ENCODE data around the gene TACR1.
A peak's percentile ranks its signal among the peaks of the same experiment; 100 is the strongest.
"Not testable (repeated sequence)": the region's sequence is repeated elsewhere in the genome, so short reads cannot be mapped to it uniquely, and the experiment has no call there.

The TACR1 gene

GRCh38 chr2:75088791-75089190 is 110.5 kb downstream of the TACR1 start:
- no peak for DNase-seq (ENCODE audit: low spot score)

GRCh38 chr2:75087736-75088135 is 111.6 kb downstream of the TACR1 start:
- no peak for DNase-seq (ENCODE audit: low spot score)

GRCh38 chr2:75079575-75079974 is 119.7 kb downstream of the TACR1 start:
- DNase-seq (ENCODE audit: low spot score): no peak

- DNase-seq (ENCODE audit: low spot score): no peak
Measured at GRCh38 chr2:75077909-75078308, 121.4 kb downstream of the TACR1 start.

- no peak for DNase-seq (ENCODE audit: low spot score)
Measured at GRCh38 chr2:75076088-75076487, 123.2 kb downstream of the TACR1 start.

- DNase-seq (ENCODE audit: low spot score): no peak
Measured at GRCh38 chr2:75074708-75075107, 124.6 kb downstream of the TACR1 start.

GRCh38 chr2:75074228-75074627 is 125.1 kb downstream of the TACR1 start:
- DNase-seq (ENCODE audit: low spot score): no peak

GRCh38 chr2:75071766-75072165 is 127.6 kb downstream of the TACR1 start:
- DNase-seq (ENCODE audit: low spot score): no peak

- DNase-seq (ENCODE audit: low spot score): no peak
Measured at GRCh38 chr2:75068546-75068945, 130.8 kb downstream of the TACR1 start.

GRCh38 chr2:75067506-75067905 is 131.8 kb downstream of the TACR1 start:
- no peak for DNase-seq (ENCODE audit: low spot score)

- DNase-seq (ENCODE audit: low spot score): no peak
Measured at GRCh38 chr2:75066121-75066902, 133.0 kb downstream of the TACR1 start.

GRCh38 chr2:75065402-75066008 is 133.8 kb downstream of the TACR1 start:
- no peak for DNase-seq (ENCODE audit: low spot score)

GRCh38 chr2:75064691-75065396 is 134.5 kb downstream of the TACR1 start:
- peak; percentile 35 for DNase-seq (ENCODE audit: low spot score)

- no peak for DNase-seq (ENCODE audit: low spot score)
Measured at GRCh38 chr2:75063906-75064305, 135.4 kb downstream of the TACR1 start.

GRCh38 chr2:75058427-75058826 is 140.9 kb downstream of the TACR1 start:
- no peak for DNase-seq (ENCODE audit: low spot score)

- not testable (repeated sequence) for DNase-seq (ENCODE audit: low spot score)
Measured at GRCh38 chr2:75057150-75057549, 142.2 kb downstream of the TACR1 start.

GRCh38 chr2:75055820-75056675 is 143.3 kb downstream of the TACR1 start:
- DNase-seq (ENCODE audit: low spot score): no peak

GRCh38 chr2:75055142-75055819 is 144.0 kb downstream of the TACR1 start:
- DNase-seq (ENCODE audit: low spot score): no peak

- no peak for DNase-seq (ENCODE audit: low spot score)
Measured at GRCh38 chr2:75054296-75054695, 145.0 kb downstream of the TACR1 start.

- DNase-seq (ENCODE audit: low spot score): peak; percentile 17
Measured at GRCh38 chr2:75053484-75054112, 145.7 kb downstream of the TACR1 start.

GRCh38 chr2:75047992-75048625 is 151.2 kb downstream of the TACR1 start:
- DNase-seq (ENCODE audit: low spot score): peak; percentile 55

Data from hepatic stellate cell (primary cell).